ENCODE data around the gene DCP1A. TPM values are rescaled to one million over a fixed set of nuclear protein-coding genes. Genes with fewer than 3 reads are reported as not detected.

DCP1A gene
- total and polyA plus RNA-seq, 9 of the 15 experiments (the other 6 are each of a cell fraction or from before 2014, with no cell fraction given), result 6.6 to 33.7 (median 13.3) TPM

DNA sequence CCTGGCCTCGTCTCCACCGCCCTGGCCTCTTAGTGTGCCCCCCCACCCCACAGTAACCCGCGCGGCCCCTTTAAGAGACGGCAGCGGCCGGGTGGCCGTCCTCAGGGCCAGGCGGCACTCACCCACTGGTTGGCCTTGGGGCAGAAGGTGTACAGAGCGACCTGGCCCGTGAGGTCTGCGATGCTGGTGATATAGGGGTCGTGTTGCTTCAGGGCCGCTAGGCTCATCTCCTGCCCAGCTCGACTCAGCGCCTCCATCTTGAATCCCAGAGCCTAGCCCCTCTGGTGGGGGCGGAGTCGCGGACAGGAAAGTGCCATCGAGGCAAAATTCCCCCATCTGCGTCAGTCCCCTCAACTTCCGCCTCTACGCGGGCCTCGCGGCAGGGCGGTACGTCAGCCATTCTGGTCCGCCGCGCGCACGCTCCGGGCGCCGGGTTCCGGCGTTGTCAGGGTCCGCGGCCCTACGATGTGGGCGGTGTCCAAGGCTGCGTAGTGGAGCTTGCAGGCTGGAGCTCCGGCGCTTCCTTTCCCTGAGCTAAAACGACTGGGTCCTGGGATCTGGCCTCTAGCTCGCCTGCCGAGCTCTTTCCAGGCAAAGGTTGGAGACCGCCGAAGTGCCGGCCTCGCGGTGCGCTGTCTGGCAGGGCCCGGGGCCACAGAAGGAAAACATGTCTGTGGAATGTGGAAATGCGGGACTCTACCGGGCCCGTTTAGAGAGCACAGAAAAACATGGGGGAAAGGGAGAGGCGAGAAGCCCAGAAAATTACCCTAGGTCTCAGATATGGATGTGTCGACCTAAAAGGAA is at the start of gene DCP1A (continued):
- TF ChIP-seq, protein P1, sequence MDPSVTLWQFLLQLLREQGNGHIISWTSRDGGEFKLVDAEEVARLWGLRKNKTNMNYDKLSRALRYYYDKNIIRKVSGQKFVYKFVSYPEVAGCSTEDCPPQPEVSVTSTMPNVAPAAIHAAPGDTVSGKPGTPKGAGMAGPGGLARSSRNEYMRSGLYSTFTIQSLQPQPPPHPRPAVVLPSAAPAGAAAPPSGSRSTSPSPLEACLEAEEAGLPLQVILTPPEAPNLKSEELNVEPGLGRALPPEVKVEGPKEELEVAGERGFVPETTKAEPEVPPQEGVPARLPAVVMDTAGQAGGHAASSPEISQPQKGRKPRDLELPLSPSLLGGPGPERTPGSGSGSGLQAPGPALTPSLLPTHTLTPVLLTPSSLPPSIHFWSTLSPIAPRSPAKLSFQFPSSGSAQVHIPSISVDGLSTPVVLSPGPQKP (CRISPR knock-in tag; IDR thresholded peaks at IDR 0.05), result no peak
- peak; percentile 88 for TF ChIP-seq POLR2AphosphoS5 (IDR thresholded peaks at IDR 0.05; ENCODE audit: control insufficient read depth, insufficient read depth, low read depth, low read length)
- TF ChIP-seq CREM (IDR thresholded peaks at IDR 0.05; ENCODE audit: low read depth), result peak; percentile 97
- TF ChIP-seq MAZ (CRISPR knock-in tag; conservative IDR thresholded peaks at IDR 0.05 in 1 of 2, IDR thresholded peaks at IDR 0.05 in 1 of 2), result peak; percentile 85 to 95
- no peak for TF ChIP-seq NR2F6 (CRISPR knock-in tag; IDR thresholded peaks at IDR 0.05)

DNA sequence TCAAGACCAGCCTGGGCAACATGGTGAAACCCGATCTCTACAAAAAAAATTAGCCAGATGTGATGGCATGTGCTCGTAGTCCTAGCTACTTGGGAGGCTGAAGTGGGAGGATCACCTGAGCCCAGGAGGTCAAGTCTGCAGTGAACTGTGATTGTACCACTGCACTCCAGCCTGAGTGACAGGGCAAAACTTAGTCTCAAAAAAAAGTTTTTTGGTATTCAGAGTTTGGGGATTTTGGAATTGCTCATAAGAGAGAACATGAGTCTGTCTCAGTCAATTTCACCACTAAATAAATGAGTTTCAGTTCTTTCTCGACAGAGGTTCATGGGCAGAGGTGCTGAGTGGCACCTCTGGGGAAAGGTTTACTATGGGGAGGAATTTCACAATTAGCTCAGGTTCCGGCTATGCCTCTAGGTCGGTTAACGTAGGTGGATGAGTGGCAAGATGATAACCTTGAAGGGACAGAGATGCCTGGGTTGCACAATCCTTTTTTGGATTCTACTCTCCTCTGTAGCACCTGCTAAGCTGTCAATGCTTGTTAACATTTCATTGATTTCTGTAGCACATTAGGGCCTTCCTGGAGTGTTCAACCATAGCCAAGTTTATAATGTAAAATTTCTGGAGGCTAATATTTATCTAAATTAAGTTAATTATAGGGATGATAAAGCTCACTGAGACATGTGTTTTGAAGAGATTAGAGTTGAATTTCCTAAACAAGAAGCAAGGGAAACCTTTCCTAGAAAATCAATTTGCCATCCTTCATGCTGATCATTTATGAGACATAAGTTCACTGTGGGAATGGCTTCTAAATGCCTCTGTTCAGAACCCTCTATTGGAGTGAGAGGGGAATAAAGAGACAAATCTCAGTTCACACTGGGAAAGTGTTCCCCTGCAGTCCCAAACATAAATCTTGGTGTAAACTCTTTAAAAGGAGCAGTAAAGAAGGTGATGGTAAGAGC is 37.4 kb upstream of the DCP1A start:
- Histone ChIP-seq H4K20me1 (replicated peaks; ENCODE audit: control insufficient read depth, insufficient read depth, low read length) (no peaks in the 10 kb centered on the region), H3K27me3 (ENCODE audit: control insufficient read depth in 2 of 2, insufficient read depth in 2 of 2, low read length in 2 of 2) (no peaks in the 10 kb centered on the region; a peak in 1 of 5 replicates), H3K9me1 (ENCODE audit: control insufficient read depth, insufficient read depth, low read length) (no peaks in the 10 kb centered on the region), H3K9me3 (replicated peaks; ENCODE audit: control insufficient read depth, insufficient read depth, low read depth, low read length) (no peaks in the 10 kb centered on the region), H3K27ac (ENCODE audit: extremely low read depth, low read depth, low read length) (no peak overlapping the region), H3K79me2 (ENCODE audit: control insufficient read depth, insufficient read depth, low read length) (no peaks in the 10 kb centered on the region), H3K9ac (ENCODE audit: insufficient read depth in 1 of 2, low read depth in 2 of 2, low read length in 2 of 2) (no peak overlapping the region), H3K4me3 (no peak overlapping the region), H3K4me2 (ENCODE audit: insufficient read depth, low read length) (no peak overlapping the region), H3K4me1 (replicated peaks in 1 of 2; ENCODE audit: control insufficient read depth in 2 of 2, insufficient read depth in 2 of 2, low read length in 2 of 2) (no peaks in the 10 kb centered on the region), H3K36me3 (ENCODE audit: control insufficient read depth, insufficient read depth, low read length) (no peaks in the 10 kb centered on the region), H2AFZ (ENCODE audit: low read depth, low read length) (no peak overlapping the region)
- FAIRE-seq (no peak), DNase-seq (ENCODE audit: extremely low read depth in 1 of 4, low spot score in 3 of 4) (no peak), ATAC-seq (no peak)
- intact Hi-C loops (cut with micrococcal nuclease), result no loop called here
- CTCF ChIA-PET (ENCODE audit: low intra/inter-chr PET ratio), result no interaction called here
- no TSS peak for BruUV-seq (replicated peaks)
- in situ Hi-C loops (cut with MboI), result no loop called here
- 0% methylated on average over 6 of the region's 6 CpGs for WGBS (ENCODE audit: insufficient coverage, low coverage, missing lambda C conversion rate)
- TF ChIP-seq, protein P2, sequence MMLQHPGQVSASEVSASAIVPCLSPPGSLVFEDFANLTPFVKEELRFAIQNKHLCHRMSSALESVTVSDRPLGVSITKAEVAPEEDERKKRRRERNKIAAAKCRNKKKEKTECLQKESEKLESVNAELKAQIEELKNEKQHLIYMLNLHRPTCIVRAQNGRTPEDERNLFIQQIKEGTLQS (IDR thresholded peaks at IDR 0.05), result no peak
- TF ChIP-seq, protein P2 (CRISPR knock-in tag; conservative IDR thresholded peaks at IDR 0.05), result no peak
- TF ChIP-seq CEBPB (tag; IDR thresholded peaks at IDR 0.05), result 0 out of 2 replicates have a peak, but pooled peaks have one; percentile 19
- TF ChIP-seq HLTF (IDR thresholded peaks at IDR 0.05), result no peak
- TF ChIP-seq PCBP1 (IDR thresholded peaks at IDR 0.05; ENCODE audit: low read depth, low read length, poor library complexity, severe bottlenecking), result no peak
- TF ChIP-seq MTA3 (IDR thresholded peaks at IDR 0.05; ENCODE audit: borderline replicate concordance), result no peak
- POLR2A ChIA-PET, result interaction anchor here (0.5 to 0.6 kb wide), 2 partner anchors 9 to 1414 kb away, joined by 3 read pairs; no protein-coding TSS in a partner anchor

Data from K562 (cell line).